Measurements from ENCODE around the gene QSER1.
"Not testable (repeated sequence)": the region's sequence is repeated elsewhere in the genome, so short reads cannot be mapped to it uniquely, and the experiment has no call there.

The QSER1 gene

GRCh38 chr11:33006010-33006409 is 113.4 kb downstream of the QSER1 start:
- no peak for DNase-seq

GRCh38 chr11:33013755-33014154 is 121.1 kb downstream of the QSER1 start:
- DNase-seq, result no peak

GRCh38 chr11:33015621-33016551 is 123.3 kb downstream of the QSER1 start, which contains the start of gene DEPDC7:
DEPDC7 (plus strand) TSS chr11:33015878; CDS start chr11:33015956, 78 bp downstream.
- DNase-seq, result peak; percentile 93

GRCh38 chr11:33016654-33017053 is 124.0 kb downstream of the QSER1 start:
- DNase-seq, result no peak

GRCh38 chr11:33017478-33017877 is 124.9 kb downstream of the QSER1 start:
- DNase-seq, result no peak

GRCh38 chr11:33017965-33018364 is 125.4 kb downstream of the QSER1 start:
- no peak for DNase-seq

- no peak for DNase-seq
Observed at GRCh38 chr11:33018840-33019239, 126.2 kb downstream of the QSER1 start.

- no peak for DNase-seq
Observed at GRCh38 chr11:33021501-33021900, 128.9 kb downstream of the QSER1 start.

GRCh38 chr11:33021937-33022336 is 129.3 kb downstream of the QSER1 start:
- DNase-seq, result no peak

GRCh38 chr11:33025339-33025722 is 132.7 kb downstream of the QSER1 start:
- DNase-seq, result no peak

- no peak for DNase-seq
Observed at GRCh38 chr11:33027233-33027632, 134.6 kb downstream of the QSER1 start.

GRCh38 chr11:33027846-33028536 is 135.4 kb downstream of the QSER1 start:
- DNase-seq, result no peak

- DNase-seq, result no peak
Observed at GRCh38 chr11:33028537-33028914, 135.9 kb downstream of the QSER1 start.

GRCh38 chr11:33029218-33029617 is 136.6 kb downstream of the QSER1 start:
- not testable (repeated sequence) for DNase-seq
